Transverse colon (tissue), 4 donors: ENCODE results near the gene MAP6.

Source experiments
- EP300 ChIP-seq: sonication (generic); formaldehyde crosslinking; IDR thresholded peaks from one replicate; pipeline ENCODE4 v1.6.1; 2017; ENCODE audit warnings: antibody characterized with exemption, low read depth
- POLR2A ChIP-seq: fragments of 450-650 bp; IDR thresholded peaks from one replicate; pipeline ENCODE4 v1.6.1; 2016; ENCODE audit warnings: antibody characterized with exemption, mild to moderate bottlenecking, moderate library complexity
- POLR2AphosphoS5 ChIP-seq, 3 donors: sonication (generic); formaldehyde crosslinking; IDR thresholded peaks; one replicate each; pipeline ENCODE4 v1.6.1; 2016; ENCODE audit warnings: antibody characterized with exemption in 3 of 3
- TF ChIP-seq, protein P1 (sequence below), 5 experiments: fragments of 200-600 bp in 3 of 5; fragments of 450-650 bp in 2 of 5; sonication (generic) in 3 of 5; IDR thresholded peaks; 1 replicate in 2 of 5; 2 replicates in 3 of 5; pipeline ENCODE4 v1.5.1; 2016 to 2017; ENCODE audit warnings: antibody characterized with exemption in 5 of 5, inconsistent platforms in 3 of 5, mild to moderate bottlenecking in 2 of 5, moderate library complexity in 1 of 5

DNA sequence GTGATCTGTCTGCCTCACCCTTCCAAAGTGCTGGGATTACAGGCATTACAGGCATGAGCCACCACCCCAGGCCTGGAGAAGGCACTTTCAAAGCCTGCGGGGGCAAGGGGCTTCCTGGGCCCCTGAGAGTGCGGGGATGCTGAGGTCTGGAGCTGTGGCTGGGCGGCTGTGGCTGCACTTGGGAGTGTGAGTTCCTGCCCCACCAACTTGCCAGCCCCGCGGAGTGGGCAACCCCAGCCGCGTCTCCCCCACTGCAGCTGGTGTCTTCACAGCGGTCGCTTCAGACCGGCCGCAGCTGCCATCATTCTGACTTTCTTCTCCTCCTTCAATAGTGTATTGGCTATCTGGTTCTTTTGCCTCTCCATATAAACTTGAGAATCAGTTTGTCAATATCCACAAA, 10.7 kb upstream of the MAP6 start:
- TF ChIP-seq, protein P1, sequence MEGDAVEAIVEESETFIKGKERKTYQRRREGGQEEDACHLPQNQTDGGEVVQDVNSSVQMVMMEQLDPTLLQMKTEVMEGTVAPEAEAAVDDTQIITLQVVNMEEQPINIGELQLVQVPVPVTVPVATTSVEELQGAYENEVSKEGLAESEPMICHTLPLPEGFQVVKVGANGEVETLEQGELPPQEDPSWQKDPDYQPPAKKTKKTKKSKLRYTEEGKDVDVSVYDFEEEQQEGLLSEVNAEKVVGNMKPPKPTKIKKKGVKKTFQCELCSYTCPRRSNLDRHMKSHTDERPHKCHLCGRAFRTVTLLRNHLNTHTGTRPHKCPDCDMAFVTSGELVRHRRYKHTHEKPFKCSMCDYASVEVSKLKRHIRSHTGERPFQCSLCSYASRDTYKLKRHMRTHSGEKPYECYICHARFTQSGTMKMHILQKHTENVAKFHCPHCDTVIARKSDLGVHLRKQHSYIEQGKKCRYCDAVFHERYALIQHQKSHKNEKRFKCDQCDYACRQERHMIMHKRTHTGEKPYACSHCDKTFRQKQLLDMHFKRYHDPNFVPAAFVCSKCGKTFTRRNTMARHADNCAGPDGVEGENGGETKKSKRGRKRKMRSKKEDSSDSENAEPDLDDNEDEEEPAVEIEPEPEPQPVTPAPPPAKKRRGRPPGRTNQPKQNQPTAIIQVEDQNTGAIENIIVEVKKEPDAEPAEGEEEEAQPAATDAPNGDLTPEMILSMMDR (IDR thresholded peaks at IDR 0.05): no peak
- TF ChIP-seq POLR2A: no peak
- no peak for TF ChIP-seq EP300
- TF ChIP-seq POLR2AphosphoS5 (IDR thresholded peaks at IDR 0.05): no peak
